Neutrophil (primary cell): Measurements from ENCODE around the gene WDR7.

Source experiments
- H3K27ac ChIP-seq: fragments of 200-600 bp; sonication (generic); 2 replicates; pipeline ENCODE4 v1.5.1; 2016; ENCODE audit warnings: mild to moderate bottlenecking, moderate library complexity
- H3K27me3 ChIP-seq: fragments of 200-600 bp; sonication (generic); 2 replicates; pipeline ENCODE4 v1.6.0; 2016; ENCODE audit warnings: mild to moderate bottlenecking
- H3K36me3 ChIP-seq: fragments of 200-600 bp; sonication (generic); 2 replicates; pipeline ENCODE4 v1.5.1; 2017
- H3K4me1 ChIP-seq, 2 experiments: fragments of 200-600 bp in 1 of 2; sonication (generic) in 1 of 2; 1 replicate in 1 of 2; 2 replicates in 1 of 2; pipeline versions ENCODE4 v1.5.1 to v1.6.1; 2013 to 2016; ENCODE audit warnings: low read depth in 1 of 2, low read length in 1 of 2, mild to moderate bottlenecking in 1 of 2, moderate library complexity in 1 of 2; ENCODE audit not compliant: control insufficient read depth in 1 of 2, insufficient read depth in 1 of 2
- H3K4me3 ChIP-seq, 2 experiments: fragments of 200-600 bp in 1 of 2; sonication (generic) in 1 of 2; 1 replicate in 1 of 2; 2 replicates in 1 of 2; pipeline ENCODE4 v1.5.1; 2013 to 2016; ENCODE audit warnings: low read depth in 1 of 2, low read length in 1 of 2, mild to moderate bottlenecking in 1 of 2, moderate library complexity in 1 of 2
- H3K9me3 ChIP-seq: fragments of 200-600 bp; sonication (generic); 2 replicates; pipeline ENCODE4 v1.5.1; 2016
- CTCF ChIP-seq: fragments of 200-600 bp; sonication (generic); IDR thresholded peaks from 2 replicates; pipeline ENCODE4 v1.5.1; 2016; ENCODE audit warnings: antibody characterized with exemption

Gene WDR7

GRCh38 chr18:56721491-56721890, 70.3 kb downstream of the WDR7 start:
- Histone ChIP-seq H3K4me3 (no peak overlapping the region), H3K27ac (no peak overlapping the region), H3K27me3 (no peaks in the 10 kb centered on the region), H3K36me3 (peaks cover 9% of the 10 kb centered on the region), H3K4me1 (no peaks in the 10 kb centered on the region), H3K9me3 (no peaks in the 10 kb centered on the region)
- TF ChIP-seq CTCF, result no peak

DNA sequence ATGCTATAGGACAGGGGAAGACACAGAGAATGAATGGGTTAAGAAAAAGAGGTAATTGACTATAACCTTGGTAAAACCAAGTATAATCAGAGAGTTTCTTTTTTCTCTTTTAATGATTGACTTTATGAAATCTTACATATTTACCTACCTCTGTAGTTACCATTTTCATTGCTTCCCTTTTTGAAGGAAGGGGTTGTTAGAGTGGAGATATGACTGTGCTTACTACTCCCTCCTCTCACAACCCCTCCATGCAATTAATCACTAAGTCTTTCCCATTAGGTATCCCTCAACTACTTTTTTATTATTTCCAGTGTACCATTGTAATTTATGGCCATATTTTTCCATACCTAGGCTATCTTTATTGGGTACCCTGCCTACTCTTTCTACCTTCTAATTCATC, 71.4 kb downstream of the WDR7 start:
- no peaks in the 10 kb centered on the region for H3K27me3 ChIP-seq
- no peaks in the 10 kb centered on the region for H3K9me3 ChIP-seq
- no peaks in the 10 kb centered on the region for H3K4me1 ChIP-seq

DNA sequence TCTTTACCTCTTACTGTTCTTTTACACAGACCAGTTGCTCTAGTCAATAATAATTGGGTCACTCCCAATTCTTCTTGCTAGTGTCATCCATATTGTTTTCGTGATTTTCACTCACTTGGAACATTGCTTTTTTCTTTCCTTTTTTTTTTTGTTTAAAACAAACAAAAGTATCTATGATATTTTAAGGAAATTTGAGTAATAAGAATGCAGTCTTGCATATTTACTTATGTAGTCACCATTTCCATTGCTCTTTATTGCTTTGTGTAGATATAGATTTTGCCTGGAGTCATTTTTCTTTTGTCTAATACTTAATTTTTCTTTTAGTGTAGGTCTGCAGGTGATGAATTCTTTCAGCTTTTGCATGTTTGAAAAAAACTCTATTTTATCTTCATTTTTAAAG, 71.9 kb downstream of the WDR7 start:
- Histone ChIP-seq H3K27ac (no peak overlapping the region), H3K4me3 (no peak overlapping the region), H3K4me1 (no peaks in the 10 kb centered on the region), H3K36me3 (peaks cover 9% of the 10 kb centered on the region), H3K9me3 (no peaks in the 10 kb centered on the region), H3K27me3 (no peaks in the 10 kb centered on the region)
- no peak for TF ChIP-seq CTCF

More for the DNA sequence above, 71.4 kb downstream of the WDR7 start:
- H3K36me3 ChIP-seq, result peaks cover 9% of the 10 kb centered on the region
- TF ChIP-seq CTCF, result no peak
- H3K27ac ChIP-seq, result no peak overlapping the region
- H3K4me3 ChIP-seq, result no peak overlapping the region

DNA sequence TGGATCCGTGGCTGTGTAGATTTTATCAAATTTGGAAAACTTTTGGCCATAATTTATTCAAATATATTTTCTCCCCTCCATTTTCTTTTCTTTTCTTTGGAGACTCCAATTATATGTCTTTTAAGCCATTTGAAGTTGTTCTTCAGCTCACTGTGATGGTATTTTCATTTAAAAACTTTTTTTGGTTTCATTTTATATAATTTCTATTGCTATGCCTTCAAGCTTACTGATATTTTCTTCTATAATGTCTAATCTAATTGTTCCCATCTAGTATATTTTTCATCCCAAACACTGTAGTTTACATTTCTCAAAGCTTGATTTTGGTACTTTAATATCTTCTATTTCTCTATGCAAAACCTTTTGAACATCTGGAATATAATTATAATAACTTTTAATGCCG, 72.5 kb downstream of the WDR7 start:
- Histone ChIP-seq H3K36me3 (peaks cover 9% of the 10 kb centered on the region), H3K4me1 (no peaks in the 10 kb centered on the region), H3K27ac (no peak overlapping the region), H3K27me3 (no peaks in the 10 kb centered on the region), H3K4me3 (no peak overlapping the region), H3K9me3 (no peaks in the 10 kb centered on the region)
- no peak for TF ChIP-seq CTCF

GRCh38 chr18:56726906-56727305, 75.7 kb downstream of the WDR7 start:
- Histone ChIP-seq H3K36me3 (peaks cover 9% of the 10 kb centered on the region), H3K4me3 (no peak overlapping the region), H3K27me3 (no peaks in the 10 kb centered on the region), H3K27ac (no peak overlapping the region), H3K9me3 (no peaks in the 10 kb centered on the region), H3K4me1 (no peaks in the 10 kb centered on the region)
- no peak for TF ChIP-seq CTCF

DNA sequence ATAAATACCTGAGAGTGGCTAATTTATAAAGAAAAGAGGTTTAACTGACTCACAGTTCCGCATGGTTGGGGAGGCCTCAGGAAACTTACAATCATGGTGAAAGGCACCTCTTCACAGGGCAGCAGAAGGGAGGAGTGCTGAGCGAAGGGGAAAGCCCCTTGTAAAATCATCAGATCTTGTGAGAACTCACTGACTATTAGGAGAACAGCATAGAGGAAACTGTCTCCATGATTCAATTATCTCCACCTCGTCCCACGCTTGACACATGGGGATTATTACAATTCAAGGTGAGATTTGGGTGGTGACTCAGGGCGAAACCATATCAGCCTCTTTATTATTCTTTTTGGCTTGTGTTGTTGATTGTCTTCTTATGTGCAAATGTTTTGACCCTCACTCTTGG, 76.2 kb downstream of the WDR7 start:
- H3K4me1 ChIP-seq, result no peaks in the 10 kb centered on the region
- no peak for TF ChIP-seq CTCF
- H3K4me3 ChIP-seq, result no peak overlapping the region
- peaks cover 11% of the 10 kb centered on the region for H3K36me3 ChIP-seq
- H3K27me3 ChIP-seq, result no peaks in the 10 kb centered on the region
- H3K27ac ChIP-seq, result no peak overlapping the region
- H3K9me3 ChIP-seq, result no peaks in the 10 kb centered on the region
